Stimulated activated naive CD8-positive, alpha-beta T cell treated with anti-CD3 and anti-CD28 coated beads, Interleukin-15, Interleukin-2, amounts not matched to agents 100 U/mL and 50 U/mL, for 24 hours (primary cell): ENCODE data around the gene ACE.

ENCODE experiments used
- ATAC-seq: fragments of 150-1000 bp; cut with Tn5 transposase; one replicate; pipeline ENCODE4 v1.10.0; 2021
- DNase-seq: peaks from one replicate; pipeline ENCODE4 v3.0.0; 2021

Gene ACE

GRCh38 chr17:63475491-63476412 lies 1.1 kb upstream of the ACE start:
- ATAC-seq (no peak), DNase-seq (no peak)

- no peak for ATAC-seq
- DNase-seq = peak; percentile 13
These were observed 405 bp upstream of the ACE start for GRCh38 chr17:63476459-63476853.

GRCh38 chr17:63477480-63478440 lies 899 bp downstream of the ACE start:
- ATAC-seq (no peak), DNase-seq (no peak)

GRCh38 chr17:63478814-63479494 lies 2.1 kb downstream of the ACE start:
- DNase-seq (peak; percentile 84), ATAC-seq (peak; percentile 79)

GRCh38 chr17:63479495-63480184 lies 2.8 kb downstream of the ACE start:
- DNase-seq (no peak), ATAC-seq (no peak)

GRCh38 chr17:63480192-63480784 lies 3.4 kb downstream of the ACE start:
- no peak for ATAC-seq
- DNase-seq = no peak

GRCh38 chr17:63480826-63481487 lies 4.1 kb downstream of the ACE start:
- no peak for DNase-seq
- no peak for ATAC-seq

- ATAC-seq (no peak), DNase-seq (no peak)
These were observed 4.6 kb downstream of the ACE start for GRCh38 chr17:63481488-63481870.

- ATAC-seq (no peak), DNase-seq (no peak)
These were observed 5.6 kb downstream of the ACE start for GRCh38 chr17:63482509-63482908.

- DNase-seq (no peak), ATAC-seq (no peak)
These were observed 6.2 kb downstream of the ACE start for GRCh38 chr17:63483038-63483437.

GRCh38 chr17:63483655-63484575 lies 7.1 kb downstream of the ACE start:
- ATAC-seq = no peak
- DNase-seq = no peak

GRCh38 chr17:63486317-63487013 lies 9.6 kb downstream of the ACE start:
- DNase-seq = no peak

GRCh38 chr17:63487014-63487339 lies 10.1 kb downstream of the ACE start:
- DNase-seq (no peak), ATAC-seq (no peak)

More at GRCh38 chr17:63486317-63487013, 9.6 kb downstream of the ACE start:
- no peak for ATAC-seq

- DNase-seq = no peak
- no peak for ATAC-seq
These were observed 12.0 kb downstream of the ACE start for GRCh38 chr17:63488851-63489250.

GRCh38 chr17:63489291-63489690 lies 12.4 kb downstream of the ACE start:
- ATAC-seq (no peak), DNase-seq (no peak)

- ATAC-seq (no peak), DNase-seq (no peak)
These were observed 13.5 kb downstream of the ACE start for GRCh38 chr17:63490329-63490728.

GRCh38 chr17:63490858-63491400 lies 14.1 kb downstream of the ACE start:
- DNase-seq (no peak), ATAC-seq (no peak)

- DNase-seq (no peak), ATAC-seq (no peak)
These were observed 14.6 kb downstream of the ACE start for GRCh38 chr17:63491413-63491812.
